Karpas-422 (cell line): ENCODE measurements around the gene RING1. TPM values are rescaled to one million over a fixed set of nuclear protein-coding genes. Genes with fewer than 3 reads are reported as not detected.
"Not testable (repeated sequence)": the region's sequence is repeated elsewhere in the genome, so short reads cannot be mapped to it uniquely, and the experiment has no call there.

Experiments
- DNase-seq: peaks from one replicate; pipeline ENCODE4 v3.0.0-alpha.2; 2015
- H2AFZ ChIP-seq: fragments of 200-600 bp; sonication (generic); 2 replicates; pipeline ENCODE4 v1.6.1; 2014; ENCODE audit warnings: antibody characterized with exemption, low read length, mixed read lengths
- H3K27ac ChIP-seq: fragments of 200-600 bp; sonication (generic); 2 replicates; pipeline ENCODE4 v1.5.1; 2014; ENCODE audit warnings: mild to moderate bottlenecking, low read length, moderate library complexity
- H3K27me3 ChIP-seq: fragments of 200-600 bp; sonication (generic); 2 replicates; pipeline ENCODE4 v1.6.1; 2014; ENCODE audit warnings: low read length, mixed read lengths
- H3K36me3 ChIP-seq: fragments of 200-600 bp; sonication (generic); 2 replicates; pipeline ENCODE4 v1.6.1; 2014; ENCODE audit warnings: low read length, mixed read lengths; ENCODE audit not compliant: insufficient read depth
- H3K4me1 ChIP-seq: fragments of 200-600 bp; sonication (generic); 2 replicates; pipeline ENCODE4 v1.6.1; 2014; ENCODE audit warnings: mild to moderate bottlenecking, low read length, mixed read lengths
- H3K4me2 ChIP-seq: fragments of 200-600 bp; sonication (generic); 2 replicates; pipeline ENCODE4 v1.6.1; 2014; ENCODE audit warnings: low read length, low read depth, mild to moderate bottlenecking; ENCODE audit not compliant: poor library complexity, severe bottlenecking
- H3K4me3 ChIP-seq: fragments of 200-600 bp; sonication (generic); 2 replicates; pipeline ENCODE4 v1.5.1; 2014; ENCODE audit warnings: mild to moderate bottlenecking, antibody characterized with exemption, low read length, mixed read lengths
- H3K79me2 ChIP-seq: fragments of 200-600 bp; sonication (generic); 2 replicates; pipeline ENCODE4 v1.6.1; 2014; ENCODE audit warnings: mild to moderate bottlenecking, low read length, mixed read lengths
- H3K9ac ChIP-seq: fragments of 200-600 bp; sonication (generic); 2 replicates; pipeline ENCODE4 v1.6.0; 2014; ENCODE audit warnings: low read length
- H3K9me2 ChIP-seq: fragments of 200-600 bp; sonication (generic), shearing (Covaris generic); replicated peaks from 2 replicates; pipeline ENCODE4 v1.6.0; 2014; ENCODE audit warnings: mild to moderate bottlenecking, low read length, moderate library complexity; ENCODE audit not compliant: insufficient read depth
- H3K9me3 ChIP-seq: fragments of 300-700, 200-600 bp; sonication (generic); 2 replicates; pipeline ENCODE4 v1.6.1; 2014; ENCODE audit warnings: low read length, mixed read lengths
- H4K20me1 ChIP-seq: fragments of 200-600 bp; sonication (generic); 2 replicates; pipeline ENCODE4 v1.6.1; 2014; ENCODE audit warnings: mild to moderate bottlenecking, antibody characterized with exemption, low read length, low read depth; ENCODE audit not compliant: insufficient read depth
- total RNA-seq: library from RNA; depleted of rRNA; stranded (reverse); fragments of >200 nt; shearing (Covaris generic); gene quantifications from 2 replicates; pipeline ENCODE4 v1.2.3, GENCODE V29; 2014; ENCODE audit warnings: low replicate concordance

Gene RING1
- total RNA-seq, 1 experiment from 2014 or later = 14.2 TPM

- Histone ChIP-seq H4K20me1 (no peaks in the 10 kb centered on the region), H3K27me3 (no peaks in the 10 kb centered on the region), H3K4me1 (peaks cover 9% of the 10 kb centered on the region), H3K27ac (no peak overlapping the region), H3K79me2 (peaks cover 6% of the 10 kb centered on the region; the same call in 1 of the 2 replicates), H3K4me3 (no peak overlapping the region), H3K9me2 (no peaks in the 10 kb centered on the region), H2AFZ (no peak overlapping the region), H3K4me2 (no peak overlapping the region), H3K9me3 (no peaks in the 10 kb centered on the region), H3K36me3 (0 out of 2 replicates have a peak, but pooled peaks cover 7% of the 10 kb centered on the region), H3K9ac (no peak overlapping the region)
- no peak for DNase-seq
These were observed 5.1 kb downstream of the RING1 start for GRCh38 chr6:33213166-33213988.

GRCh38 chr6:33213989-33214335, 5.7 kb downstream of the RING1 start:
- Histone ChIP-seq H3K4me3 (no peak overlapping the region), H3K27me3 (no peaks in the 10 kb centered on the region), H3K4me1 (peaks cover 6% of the 10 kb centered on the region), H3K79me2 (peaks cover 6% of the 10 kb centered on the region; the same call in 1 of the 2 replicates), H2AFZ (no peak overlapping the region), H3K9ac (no peak overlapping the region), H3K4me2 (no peak overlapping the region), H3K36me3 (0 out of 2 replicates have a peak, but pooled peaks cover 7% of the 10 kb centered on the region), H3K27ac (no peak overlapping the region), H4K20me1 (no peaks in the 10 kb centered on the region), H3K9me3 (no peaks in the 10 kb centered on the region), H3K9me2 (no peaks in the 10 kb centered on the region)
- no peak for DNase-seq

GRCh38 chr6:33215271-33216116, 7.2 kb downstream of the RING1 start:
- no peak for DNase-seq
- Histone ChIP-seq H3K27me3 (no peaks in the 10 kb centered on the region), H3K36me3 (no peaks in the 10 kb centered on the region), H3K27ac (no peak overlapping the region), H3K79me2 (no peaks in the 10 kb centered on the region), H3K4me1 (no peaks in the 10 kb centered on the region), H2AFZ (no peak overlapping the region), H3K4me3 (no peak overlapping the region), H3K4me2 (no peak overlapping the region), H3K9me3 (no peaks in the 10 kb centered on the region), H3K9me2 (no peaks in the 10 kb centered on the region), H4K20me1 (no peaks in the 10 kb centered on the region), H3K9ac (no peak overlapping the region)

- no peak for DNase-seq
- no peak overlapping the region for H3K27ac ChIP-seq
- H3K4me3 ChIP-seq = no peak overlapping the region
- H3K4me2 ChIP-seq = no peak overlapping the region
- no peaks in the 10 kb centered on the region for H3K4me1 ChIP-seq
- no peaks in the 10 kb centered on the region for H3K9me2 ChIP-seq
- no peak overlapping the region for H3K9ac ChIP-seq
- no peaks in the 10 kb centered on the region for H3K27me3 ChIP-seq
- H4K20me1 ChIP-seq = no peaks in the 10 kb centered on the region
- H3K36me3 ChIP-seq = no peaks in the 10 kb centered on the region
- no peaks in the 10 kb centered on the region for H3K9me3 ChIP-seq
- no peak overlapping the region for H2AFZ ChIP-seq
- no peaks in the 10 kb centered on the region for H3K79me2 ChIP-seq
These were observed 7.9 kb downstream of the RING1 start for GRCh38 chr6:33216117-33216649.

GRCh38 chr6:33217246-33217645, 8.9 kb downstream of the RING1 start:
- Histone ChIP-seq H3K9me3 (no peaks in the 10 kb centered on the region), H3K4me2 (no peak overlapping the region), H4K20me1 (no peaks in the 10 kb centered on the region), H3K4me3 (no peak overlapping the region), H3K79me2 (no peaks in the 10 kb centered on the region), H3K4me1 (no peaks in the 10 kb centered on the region), H3K36me3 (no peaks in the 10 kb centered on the region), H2AFZ (no peak overlapping the region), H3K27ac (no peak overlapping the region), H3K9ac (no peak overlapping the region), H3K9me2 (no peaks in the 10 kb centered on the region), H3K27me3 (no peaks in the 10 kb centered on the region)
- DNase-seq = no peak

GRCh38 chr6:33217681-33218080, 9.4 kb downstream of the RING1 start:
- no peaks in the 10 kb centered on the region for H3K4me1 ChIP-seq
- H3K4me3 ChIP-seq = no peak overlapping the region
- H3K27me3 ChIP-seq = no peaks in the 10 kb centered on the region
- no peak overlapping the region for H3K27ac ChIP-seq
- H2AFZ ChIP-seq = no peak overlapping the region
- no peaks in the 10 kb centered on the region for H3K9me2 ChIP-seq
- H3K9ac ChIP-seq = no peak overlapping the region
- H3K79me2 ChIP-seq = no peaks in the 10 kb centered on the region
- H3K36me3 ChIP-seq = no peaks in the 10 kb centered on the region
- DNase-seq = no peak
- no peaks in the 10 kb centered on the region for H4K20me1 ChIP-seq
- H3K4me2 ChIP-seq = no peak overlapping the region
- no peaks in the 10 kb centered on the region for H3K9me3 ChIP-seq

GRCh38 chr6:33226503-33227120, 18.3 kb downstream of the RING1 start:
- not testable (repeated sequence) for H3K4me3 ChIP-seq, H3K4me1 ChIP-seq, H3K79me2 ChIP-seq, H3K9me2 ChIP-seq, H3K9me3 ChIP-seq, H2AFZ ChIP-seq, H3K36me3 ChIP-seq, H3K27ac ChIP-seq, H3K9ac ChIP-seq, H3K27me3 ChIP-seq, H3K4me2 ChIP-seq, DNase-seq, H4K20me1 ChIP-seq

- Histone ChIP-seq H3K4me1 (no peaks in the 10 kb centered on the region), H3K9me2 (no peaks in the 10 kb centered on the region)
- DNase-seq = no peak
These were observed 26.9 kb downstream of the RING1 start for GRCh38 chr6:33235221-33235634.

More at GRCh38 chr6:33235221-33235634, 26.9 kb downstream of the RING1 start:
- Histone ChIP-seq H3K36me3 (no peaks in the 10 kb centered on the region), H3K27me3 (no peaks in the 10 kb centered on the region), H3K4me2 (no peak overlapping the region), H3K4me3 (no peak overlapping the region), H3K79me2 (no peaks in the 10 kb centered on the region), H4K20me1 (no peaks in the 10 kb centered on the region), H3K9ac (no peak overlapping the region), H3K27ac (no peak overlapping the region), H2AFZ (no peak overlapping the region), H3K9me3 (no peaks in the 10 kb centered on the region)
